Measurements from ENCODE around the gene DRP2. TPM values are rescaled to one million over a fixed set of nuclear protein-coding genes. Genes with fewer than 3 reads are reported as not detected.
"Not testable (repeated sequence)": the region's sequence is repeated elsewhere in the genome, so short reads cannot be mapped to it uniquely, and the experiment has no call there.

DRP2 gene, protein sequence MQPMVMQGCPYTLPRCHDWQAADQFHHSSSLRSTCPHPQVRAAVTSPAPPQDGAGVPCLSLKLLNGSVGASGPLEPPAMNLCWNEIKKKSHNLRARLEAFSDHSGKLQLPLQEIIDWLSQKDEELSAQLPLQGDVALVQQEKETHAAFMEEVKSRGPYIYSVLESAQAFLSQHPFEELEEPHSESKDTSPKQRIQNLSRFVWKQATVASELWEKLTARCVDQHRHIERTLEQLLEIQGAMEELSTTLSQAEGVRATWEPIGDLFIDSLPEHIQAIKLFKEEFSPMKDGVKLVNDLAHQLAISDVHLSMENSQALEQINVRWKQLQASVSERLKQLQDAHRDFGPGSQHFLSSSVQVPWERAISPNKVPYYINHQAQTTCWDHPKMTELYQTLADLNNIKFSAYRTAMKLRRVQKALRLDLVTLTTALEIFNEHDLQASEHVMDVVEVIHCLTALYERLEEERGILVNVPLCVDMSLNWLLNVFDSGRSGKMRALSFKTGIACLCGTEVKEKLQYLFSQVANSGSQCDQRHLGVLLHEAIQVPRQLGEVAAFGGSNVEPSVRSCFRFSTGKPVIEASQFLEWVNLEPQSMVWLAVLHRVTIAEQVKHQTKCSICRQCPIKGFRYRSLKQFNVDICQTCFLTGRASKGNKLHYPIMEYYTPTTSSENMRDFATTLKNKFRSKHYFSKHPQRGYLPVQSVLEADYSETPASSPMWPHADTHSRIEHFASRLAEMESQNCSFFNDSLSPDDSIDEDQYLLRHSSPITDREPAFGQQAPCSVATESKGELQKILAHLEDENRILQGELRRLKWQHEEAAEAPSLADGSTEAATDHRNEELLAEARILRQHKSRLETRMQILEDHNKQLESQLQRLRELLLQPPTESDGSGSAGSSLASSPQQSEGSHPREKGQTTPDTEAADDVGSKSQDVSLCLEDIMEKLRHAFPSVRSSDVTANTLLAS
- 3.9 to 4.4 TPM (median 4.2 TPM) in 3 replicates for total RNA-seq

DNA sequence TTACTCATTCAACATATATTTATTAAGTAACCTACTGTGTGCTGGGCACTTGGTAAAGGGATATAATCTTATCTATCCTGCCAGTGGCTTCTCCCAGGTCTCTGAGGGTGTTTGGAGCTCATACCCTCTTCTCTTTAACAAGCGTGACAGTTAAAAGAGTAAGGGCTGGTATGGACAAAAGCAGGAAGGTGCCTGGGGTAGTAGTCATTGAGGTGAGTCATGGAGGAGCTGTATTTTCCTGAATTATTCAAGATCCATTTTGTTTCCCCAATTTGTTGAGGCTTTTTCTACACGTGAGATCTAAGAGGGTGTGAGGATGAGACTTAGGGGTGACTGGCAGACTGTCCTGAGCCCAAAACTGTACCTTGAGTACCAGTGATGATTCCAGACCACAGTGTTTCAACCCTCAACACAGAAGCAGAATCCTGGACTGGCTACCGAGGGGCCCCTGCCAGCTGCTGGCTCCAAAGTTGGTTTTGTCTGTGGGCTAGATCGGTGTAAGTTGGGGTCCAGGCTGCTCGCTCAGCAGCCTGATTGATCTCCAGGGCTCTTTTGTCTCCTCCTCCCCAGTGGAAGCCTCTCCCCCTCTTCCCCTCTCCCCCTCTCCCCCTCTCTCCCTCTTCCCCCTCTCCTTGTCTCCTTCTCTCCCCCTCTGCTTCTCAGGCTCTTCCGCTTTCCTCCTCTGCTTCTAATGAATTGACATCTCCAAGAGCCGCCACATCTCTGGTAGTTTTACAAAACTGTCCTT, at the start of gene DRP2:
TSS of gene DRP2 (plus strand) at position 671 of the 748 bp plus-strand sequence. CDS start 11,862 bp downstream, outside the sequence.
- H3K27me3 Mint-ChIP-seq (ENCODE audit: low read depth): no peaks in the 10 kb centered on the region
- peak within 1 kb of the TSS; percentile 62 for H3K27ac Mint-ChIP-seq
- H3K36me3 Mint-ChIP-seq: no peaks in the 10 kb centered on the region
- peaks cover 4% of the 10 kb centered on the region for H3K4me1 Mint-ChIP-seq
- no peak for DNase-seq (ENCODE audit: low spot score in 2 of 2, unreplicated experiment in 2 of 2)
- peaks cover 3% of the 10 kb centered on the region for H3K9me3 Mint-ChIP-seq
- TF ChIP-seq, protein P1, sequence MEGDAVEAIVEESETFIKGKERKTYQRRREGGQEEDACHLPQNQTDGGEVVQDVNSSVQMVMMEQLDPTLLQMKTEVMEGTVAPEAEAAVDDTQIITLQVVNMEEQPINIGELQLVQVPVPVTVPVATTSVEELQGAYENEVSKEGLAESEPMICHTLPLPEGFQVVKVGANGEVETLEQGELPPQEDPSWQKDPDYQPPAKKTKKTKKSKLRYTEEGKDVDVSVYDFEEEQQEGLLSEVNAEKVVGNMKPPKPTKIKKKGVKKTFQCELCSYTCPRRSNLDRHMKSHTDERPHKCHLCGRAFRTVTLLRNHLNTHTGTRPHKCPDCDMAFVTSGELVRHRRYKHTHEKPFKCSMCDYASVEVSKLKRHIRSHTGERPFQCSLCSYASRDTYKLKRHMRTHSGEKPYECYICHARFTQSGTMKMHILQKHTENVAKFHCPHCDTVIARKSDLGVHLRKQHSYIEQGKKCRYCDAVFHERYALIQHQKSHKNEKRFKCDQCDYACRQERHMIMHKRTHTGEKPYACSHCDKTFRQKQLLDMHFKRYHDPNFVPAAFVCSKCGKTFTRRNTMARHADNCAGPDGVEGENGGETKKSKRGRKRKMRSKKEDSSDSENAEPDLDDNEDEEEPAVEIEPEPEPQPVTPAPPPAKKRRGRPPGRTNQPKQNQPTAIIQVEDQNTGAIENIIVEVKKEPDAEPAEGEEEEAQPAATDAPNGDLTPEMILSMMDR (IDR thresholded peaks at IDR 0.05; ENCODE audit: unreplicated experiment): no peak
- H3K4me3 Mint-ChIP-seq: peak within 1 kb of the TSS; percentile 46

DNA sequence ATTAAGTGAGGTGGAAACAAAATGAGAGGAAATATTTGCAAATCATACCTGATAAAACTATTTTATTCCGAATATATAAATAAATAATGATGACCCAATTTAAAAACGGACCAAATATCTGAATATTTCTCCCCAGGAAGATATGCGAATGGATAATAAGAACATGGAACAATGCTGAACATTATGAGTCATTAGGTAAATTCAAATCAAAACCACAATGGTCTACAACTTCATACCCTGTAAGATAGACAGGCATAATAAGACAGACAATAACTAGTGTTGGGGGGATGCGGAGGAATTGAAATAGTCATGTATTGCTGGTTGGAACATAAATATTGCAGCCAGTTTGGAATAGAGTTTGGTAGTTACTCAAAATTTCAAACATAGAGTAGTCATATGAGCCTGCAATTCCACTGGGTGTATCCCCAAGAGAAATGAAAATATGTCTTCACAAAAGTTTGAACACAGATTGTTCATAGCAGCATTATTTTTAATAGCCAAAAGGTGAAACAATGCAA, 47.6 kb upstream of the DRP2 start:
- no peak overlapping the region for H3K4me3 Mint-ChIP-seq
- H3K36me3 Mint-ChIP-seq: no peaks in the 10 kb centered on the region
- no peak for DNase-seq (ENCODE audit: low spot score in 2 of 2, unreplicated experiment in 2 of 2)
- no peak overlapping the region for H3K27ac Mint-ChIP-seq
- H3K9me3 Mint-ChIP-seq: peaks cover 40% of the 10 kb centered on the region
- H3K27me3 Mint-ChIP-seq (ENCODE audit: low read depth): no peaks in the 10 kb centered on the region
- TF ChIP-seq, protein P1 (IDR thresholded peaks at IDR 0.05; ENCODE audit: unreplicated experiment): no peak
- H3K4me1 Mint-ChIP-seq: no peaks in the 10 kb centered on the region

DNA sequence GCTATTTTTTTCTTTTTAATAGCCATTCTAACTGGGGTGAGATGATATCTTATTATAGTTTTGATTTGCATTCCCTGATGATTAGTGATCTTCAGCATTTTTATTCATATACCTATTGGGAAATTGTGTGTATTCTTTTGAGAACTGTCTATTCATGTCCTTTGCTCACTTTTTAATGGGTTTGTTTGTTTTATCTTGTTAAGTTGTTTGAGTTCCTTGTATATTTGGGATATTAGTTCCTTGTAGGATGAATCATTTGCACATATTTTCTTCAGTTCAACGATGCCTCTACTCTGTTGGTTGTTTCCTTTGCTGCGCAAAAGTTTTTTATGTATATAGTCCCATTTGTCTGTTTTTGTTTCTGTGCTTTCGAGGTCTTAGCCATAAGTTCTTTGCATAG, 43.1 kb upstream of the DRP2 start:
- TF ChIP-seq, protein P1 (IDR thresholded peaks at IDR 0.05; ENCODE audit: unreplicated experiment): no peak
- Mint-ChIP-seq H3K27me3 (ENCODE audit: low read depth) (no peaks in the 10 kb centered on the region), H3K27ac (no peak overlapping the region), H3K4me3 (no peak overlapping the region), H3K4me1 (no peaks in the 10 kb centered on the region), H3K9me3 (peaks cover 31% of the 10 kb centered on the region), H3K36me3 (no peaks in the 10 kb centered on the region)
- no peak for DNase-seq (ENCODE audit: low spot score in 2 of 2, unreplicated experiment in 2 of 2)

DNA sequence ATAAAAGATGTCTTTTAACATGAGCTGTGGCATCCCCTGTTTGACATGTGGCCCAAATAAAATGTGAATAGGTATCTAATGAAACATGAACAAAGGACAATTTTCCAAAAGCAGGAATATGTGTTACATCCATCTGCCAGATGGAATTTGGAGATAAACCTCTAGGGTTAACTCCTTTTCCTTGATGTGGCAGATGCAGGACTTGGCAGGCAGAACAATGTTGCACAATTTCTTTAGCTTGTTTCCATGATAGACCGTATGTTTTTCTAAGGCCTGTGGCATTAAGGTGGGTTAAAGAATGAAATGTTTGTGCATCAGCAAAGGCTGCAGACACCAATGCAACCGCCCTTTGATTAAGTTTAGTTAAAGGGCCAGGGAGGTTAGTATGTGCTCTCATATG, 34.7 kb upstream of the DRP2 start:
- not testable (repeated sequence) for H3K4me1 Mint-ChIP-seq; H3K27me3 Mint-ChIP-seq (ENCODE audit: low read depth); H3K27ac Mint-ChIP-seq; DNase-seq (ENCODE audit: low spot score in 2 of 2, unreplicated experiment in 2 of 2); H3K4me3 Mint-ChIP-seq; H3K36me3 Mint-ChIP-seq
- H3K9me3 Mint-ChIP-seq: peaks cover 52% of the 10 kb centered on the region

DNA sequence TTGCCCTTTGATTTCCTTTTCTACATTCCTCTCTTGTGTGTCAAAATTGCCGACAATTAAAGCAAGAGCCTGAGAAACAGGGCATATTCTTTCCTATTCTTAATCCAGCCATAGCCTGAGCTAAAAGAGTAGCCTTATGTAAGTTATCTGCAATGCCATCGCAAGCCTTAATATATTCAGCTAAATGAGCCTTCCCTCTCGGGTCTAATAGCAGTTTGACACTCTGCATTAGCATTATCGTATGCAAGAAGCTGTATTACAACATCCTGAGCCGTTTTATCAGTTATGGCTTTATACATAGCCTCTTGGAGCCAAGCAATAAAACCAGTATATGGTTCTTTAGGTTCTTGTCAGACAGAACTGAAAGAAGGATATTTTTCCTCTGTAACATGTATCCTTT, 31.6 kb upstream of the DRP2 start:
- H3K27ac Mint-ChIP-seq; H3K4me3 Mint-ChIP-seq; H3K27me3 Mint-ChIP-seq (ENCODE audit: low read depth); H3K36me3 Mint-ChIP-seq; DNase-seq (ENCODE audit: low spot score in 2 of 2, unreplicated experiment in 2 of 2); H3K4me1 Mint-ChIP-seq: not testable (repeated sequence)
- H3K9me3 Mint-ChIP-seq: peaks cover 65% of the 10 kb centered on the region

DNA sequence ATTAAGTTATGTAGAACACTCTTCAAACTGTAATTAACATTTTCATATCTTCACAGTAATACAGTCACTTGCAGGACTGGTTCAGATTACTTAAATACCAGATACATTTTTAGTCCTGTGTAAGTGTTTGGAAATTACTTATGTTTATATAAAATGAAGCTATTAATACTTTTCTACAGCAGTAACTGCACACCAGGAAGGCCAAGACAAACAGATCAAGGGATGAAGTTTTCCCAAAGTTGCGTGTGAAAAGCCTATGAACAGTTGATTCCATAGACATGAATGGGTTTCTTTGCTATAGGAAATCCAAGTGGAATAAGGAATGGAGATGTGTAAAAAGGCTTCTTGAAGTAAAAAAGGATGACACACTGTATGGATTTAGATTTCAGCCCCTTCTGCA, 28.9 kb upstream of the DRP2 start:
- Mint-ChIP-seq H3K36me3 (peaks cover 3% of the 10 kb centered on the region), H3K27me3 (ENCODE audit: low read depth) (no peaks in the 10 kb centered on the region), H3K27ac (no peak overlapping the region), H3K9me3 (peaks cover 62% of the 10 kb centered on the region), H3K4me1 (no peaks in the 10 kb centered on the region), H3K4me3 (peak overlapping the region; percentile 41)
- TF ChIP-seq, protein P1 (IDR thresholded peaks at IDR 0.05; ENCODE audit: unreplicated experiment): no peak
- DNase-seq (ENCODE audit: low spot score in 2 of 2, unreplicated experiment in 2 of 2): no peak
